ENCODE measurements around the gene CACNA1B.

CACNA1B gene

DNA sequence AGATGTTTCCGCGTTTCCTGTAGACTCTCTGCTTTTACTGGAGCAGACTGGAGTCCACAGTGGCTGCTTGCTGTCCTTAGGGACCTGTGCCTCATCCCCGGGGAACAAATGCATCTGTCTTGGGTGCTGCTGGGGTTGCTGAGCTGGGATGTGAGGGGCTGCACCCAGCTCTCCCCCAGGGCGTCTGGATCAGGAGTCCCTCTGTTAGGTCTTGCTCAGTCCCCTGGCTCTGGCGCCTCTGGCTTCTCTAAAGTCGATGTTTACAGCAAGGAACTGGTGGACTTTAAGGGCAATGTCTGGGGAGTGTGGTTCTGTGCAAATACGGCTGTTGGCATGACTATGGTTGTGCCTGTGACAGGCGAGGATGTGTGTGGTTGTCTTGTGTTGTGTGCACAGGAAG lies 91.4 kb downstream of the CACNA1B start:
- DNase-seq = no peak

GRCh38 chr9:137969685-137970084 lies 92.1 kb downstream of the CACNA1B start:
- DNase-seq = no peak

- DNase-seq = no peak
Observed at GRCh38 chr9:137970098-137970497, 92.5 kb downstream of the CACNA1B start.

DNA sequence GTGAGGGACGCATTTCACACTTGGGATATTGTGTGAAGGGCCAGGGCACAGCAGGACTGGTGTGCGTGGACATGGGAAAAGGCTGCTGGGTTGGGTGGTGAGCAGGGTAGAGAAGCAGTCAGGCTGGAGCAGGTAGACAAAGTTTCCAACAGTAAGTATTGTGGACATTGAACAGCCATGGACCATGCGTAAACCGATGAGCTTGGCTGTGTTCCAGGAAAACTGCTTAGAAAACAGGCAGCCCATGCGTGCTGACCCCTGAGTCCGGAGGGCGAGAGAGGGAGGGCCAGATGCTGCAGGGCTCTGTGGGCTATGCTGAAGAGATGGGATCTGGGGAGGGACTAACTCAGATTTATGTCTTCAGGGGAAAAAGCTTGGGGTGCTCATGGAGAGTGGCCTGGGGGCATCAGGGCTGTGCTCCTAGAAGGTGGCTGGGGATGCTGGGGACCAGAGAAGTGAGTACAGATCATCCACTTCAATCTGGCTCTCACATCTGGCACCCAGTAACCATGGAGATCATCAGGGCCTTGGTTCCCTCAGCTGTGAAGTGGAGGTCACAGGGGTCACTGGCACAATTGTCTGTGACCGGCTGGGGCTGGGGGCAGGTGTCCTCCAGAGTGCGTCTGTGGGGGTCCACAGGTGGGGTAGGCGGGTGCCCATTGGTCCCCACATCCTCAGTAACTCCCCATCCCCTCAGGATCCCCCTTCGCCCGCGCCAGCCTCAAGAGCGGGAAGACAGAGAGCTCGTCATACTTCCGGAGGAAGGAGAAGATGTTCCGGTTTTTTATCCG lies 93.3 kb downstream of the CACNA1B start:
- no peak for DNase-seq

DNA sequence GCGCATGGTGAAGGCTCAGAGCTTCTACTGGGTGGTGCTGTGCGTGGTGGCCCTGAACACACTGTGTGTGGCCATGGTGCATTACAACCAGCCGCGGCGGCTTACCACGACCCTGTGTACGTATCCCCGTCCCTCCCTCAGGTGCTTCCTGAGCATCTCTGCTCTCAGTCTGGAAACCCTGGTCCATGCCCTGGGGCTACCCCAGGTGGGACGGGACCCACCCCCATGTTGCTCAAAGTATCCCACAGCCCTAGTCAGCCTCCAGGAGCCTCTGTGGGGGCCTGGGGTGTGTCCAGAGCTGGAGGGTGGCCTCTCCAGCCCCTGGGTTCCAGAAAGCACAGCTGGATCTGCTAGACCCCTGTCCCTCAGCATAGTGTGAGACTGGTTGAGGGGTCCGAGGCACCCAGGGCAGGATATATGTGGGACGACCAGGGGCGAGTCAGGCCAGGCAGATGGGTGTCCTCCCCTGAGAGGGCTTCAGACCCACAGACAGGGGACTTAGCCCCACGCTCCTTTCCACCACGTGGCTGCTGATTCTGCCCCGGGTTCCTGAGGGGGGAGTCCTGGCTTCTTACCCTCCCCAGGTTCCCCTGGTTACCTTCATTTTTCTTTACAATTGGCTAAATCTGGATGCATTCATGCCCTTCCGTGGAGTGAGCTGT lies 94.0 kb downstream of the CACNA1B start:
- DNase-seq = no peak

GRCh38 chr9:137972355-137972987 lies 94.9 kb downstream of the CACNA1B start:
- no peak for DNase-seq

GRCh38 chr9:137972988-137973470 lies 95.4 kb downstream of the CACNA1B start:
- no peak for DNase-seq

- no peak for DNase-seq
Observed at GRCh38 chr9:137973829-137974416, 96.3 kb downstream of the CACNA1B start.

GRCh38 chr9:137974746-137975526 lies 97.4 kb downstream of the CACNA1B start:
- DNase-seq = no peak

DNA sequence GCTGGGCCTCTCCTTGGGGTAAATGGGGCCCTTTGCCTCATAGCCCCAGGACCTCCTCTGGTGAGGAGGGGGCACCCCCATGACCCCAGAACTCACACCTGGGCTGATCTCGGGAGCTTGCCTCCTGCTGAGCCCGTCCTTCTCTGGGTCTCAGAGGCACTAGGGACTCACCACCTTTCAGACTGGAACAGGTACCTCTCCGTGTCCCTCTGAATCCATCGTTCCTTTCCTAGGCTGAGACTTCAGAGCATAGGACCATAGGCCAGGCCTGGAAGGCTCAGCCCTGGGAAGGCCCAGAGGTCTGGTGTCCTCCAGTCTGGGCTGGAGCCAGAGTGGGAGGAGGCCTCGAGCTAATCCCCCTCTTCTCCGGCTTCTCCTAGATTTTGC lies 97.9 kb downstream of the CACNA1B start:
- no peak for DNase-seq

DNA sequence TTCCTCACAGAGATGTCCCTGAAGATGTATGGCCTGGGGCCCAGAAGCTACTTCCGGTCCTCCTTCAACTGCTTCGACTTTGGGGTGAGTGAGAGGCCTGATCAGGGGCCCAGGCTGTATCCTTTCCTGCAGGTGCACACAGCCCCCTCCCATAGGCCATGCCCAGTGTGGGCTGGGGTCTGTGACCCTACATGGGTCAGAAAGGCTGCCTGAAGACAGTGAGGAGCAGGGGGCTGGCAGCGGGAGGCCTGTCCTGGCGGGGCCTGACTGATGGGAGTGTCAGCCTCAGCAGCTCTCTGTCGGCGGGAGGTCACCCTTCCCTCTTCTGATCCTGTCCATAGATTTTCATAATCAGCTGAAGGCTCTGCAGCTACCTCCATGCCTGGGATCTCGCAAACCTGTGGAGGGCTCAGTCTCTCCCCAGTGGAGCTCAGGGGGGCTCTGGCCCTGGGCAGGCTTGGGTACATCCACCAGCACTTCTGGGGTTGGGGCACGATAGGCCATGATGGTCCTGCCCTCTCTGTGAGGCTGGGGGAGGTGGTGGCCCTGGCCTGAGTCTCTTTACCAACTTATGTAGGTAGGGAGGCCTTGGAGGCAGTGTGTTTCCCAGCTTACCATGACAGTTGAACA lies 98.5 kb downstream of the CACNA1B start:
- DNase-seq = no peak

- no peak for DNase-seq
Observed at GRCh38 chr9:137977571-137978261, 100.1 kb downstream of the CACNA1B start.

GRCh38 chr9:137978262-137978714 lies 100.7 kb downstream of the CACNA1B start:
- DNase-seq = no peak

- DNase-seq = no peak
Observed at GRCh38 chr9:137982200-137982599, 104.6 kb downstream of the CACNA1B start.

DNA sequence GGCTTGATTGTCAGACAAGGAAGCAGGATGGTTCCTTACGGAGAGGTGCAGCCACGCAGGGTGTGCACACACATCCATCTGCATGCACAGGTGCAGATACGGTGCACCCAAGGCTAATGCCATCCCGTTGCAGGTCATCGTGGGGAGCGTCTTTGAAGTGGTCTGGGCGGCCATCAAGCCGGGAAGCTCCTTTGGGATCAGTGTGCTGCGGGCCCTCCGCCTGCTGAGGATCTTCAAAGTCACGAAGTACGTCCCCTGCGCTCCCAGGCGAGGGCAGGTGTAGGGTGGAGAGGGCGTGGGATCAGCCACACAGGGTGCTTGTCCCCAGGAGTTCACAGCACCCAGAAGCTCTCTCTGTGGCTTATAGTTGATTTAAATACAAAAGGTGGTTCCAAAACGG lies 106.4 kb downstream of the CACNA1B start:
- no peak for DNase-seq

DNA sequence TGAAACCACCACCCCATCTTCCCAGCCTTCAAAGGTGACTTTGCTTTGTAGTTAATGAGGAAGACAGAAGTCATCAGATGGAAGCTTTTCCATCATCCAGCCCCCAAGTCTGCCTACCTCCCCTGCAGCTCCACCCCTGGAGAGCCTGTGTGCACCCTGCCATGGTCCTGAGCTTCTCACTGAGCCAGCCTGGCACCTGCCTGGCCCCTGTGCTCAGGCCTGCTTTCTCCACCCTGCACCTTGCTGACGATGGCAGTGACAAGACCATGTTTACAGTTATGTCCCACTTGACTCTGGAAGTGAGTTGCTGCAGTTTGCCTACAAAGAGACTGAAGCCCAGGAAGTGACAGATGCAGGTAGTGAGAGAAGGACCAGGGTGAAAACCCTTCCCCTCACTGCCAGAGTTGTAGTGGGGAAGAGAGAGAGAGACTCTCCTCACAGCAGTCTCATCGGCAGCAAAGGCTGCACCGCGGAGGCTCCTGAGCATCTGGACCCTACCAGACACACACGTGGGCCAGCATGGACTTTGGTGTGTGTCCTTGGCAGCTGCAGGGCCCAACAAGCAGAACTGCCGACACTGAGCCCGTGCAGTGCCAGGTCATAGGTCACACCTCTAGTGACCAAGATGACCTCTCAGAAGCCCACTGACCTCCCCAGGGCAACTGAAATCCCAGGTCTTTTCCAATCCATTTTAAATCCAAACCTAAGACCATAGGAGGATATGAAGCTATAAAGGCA lies 107.1 kb downstream of the CACNA1B start:
- no peak for DNase-seq

- no peak for DNase-seq
Observed at GRCh38 chr9:137985637-137986071, 108.1 kb downstream of the CACNA1B start.

DNA sequence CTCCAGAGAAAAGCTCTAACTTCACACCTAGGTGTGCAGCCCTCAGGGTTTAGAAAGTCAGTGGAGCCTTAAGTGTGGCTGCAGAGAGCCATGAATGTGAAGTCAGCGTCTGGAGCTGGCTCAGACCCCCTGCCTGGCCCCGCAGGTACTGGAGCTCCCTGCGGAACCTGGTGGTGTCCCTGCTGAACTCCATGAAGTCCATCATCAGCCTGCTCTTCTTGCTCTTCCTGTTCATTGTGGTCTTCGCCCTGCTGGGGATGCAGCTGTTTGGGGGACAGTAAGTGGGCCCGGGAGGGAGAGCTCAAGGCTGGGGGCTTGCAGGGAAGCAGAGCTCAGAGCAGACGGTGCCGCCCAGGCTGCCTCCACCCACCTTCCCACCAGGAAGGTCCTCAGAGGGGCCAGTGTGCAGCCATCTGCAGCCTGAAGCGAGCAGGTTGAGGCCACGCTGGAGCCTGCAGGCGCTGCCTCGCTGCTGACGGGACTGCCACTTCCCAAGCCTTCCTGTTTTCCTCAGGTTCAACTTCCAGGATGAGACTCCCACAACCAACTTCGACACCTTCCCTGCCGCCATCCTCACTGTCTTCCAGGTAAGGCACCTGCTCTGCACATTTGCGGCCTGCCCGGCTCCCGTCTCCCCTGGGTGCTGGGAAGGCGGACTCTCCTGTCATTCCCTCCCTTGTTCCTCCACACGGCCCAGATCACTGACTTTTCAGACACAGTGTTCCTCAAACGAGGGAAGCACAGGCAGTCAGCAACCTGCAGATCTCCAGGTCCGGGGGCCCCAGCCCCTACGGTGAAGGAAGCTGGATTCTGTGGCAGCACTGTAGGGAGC lies 108.9 kb downstream of the CACNA1B start:
- DNase-seq = no peak

GRCh38 chr9:137987244-137988030 lies 109.9 kb downstream of the CACNA1B start:
- DNase-seq = no peak

All from inflammatory macrophage treated with lipopolysaccharide for 1 hour (primary cell).